ENCODE results near the gene NEIL3.

NEIL3 gene

DNA sequence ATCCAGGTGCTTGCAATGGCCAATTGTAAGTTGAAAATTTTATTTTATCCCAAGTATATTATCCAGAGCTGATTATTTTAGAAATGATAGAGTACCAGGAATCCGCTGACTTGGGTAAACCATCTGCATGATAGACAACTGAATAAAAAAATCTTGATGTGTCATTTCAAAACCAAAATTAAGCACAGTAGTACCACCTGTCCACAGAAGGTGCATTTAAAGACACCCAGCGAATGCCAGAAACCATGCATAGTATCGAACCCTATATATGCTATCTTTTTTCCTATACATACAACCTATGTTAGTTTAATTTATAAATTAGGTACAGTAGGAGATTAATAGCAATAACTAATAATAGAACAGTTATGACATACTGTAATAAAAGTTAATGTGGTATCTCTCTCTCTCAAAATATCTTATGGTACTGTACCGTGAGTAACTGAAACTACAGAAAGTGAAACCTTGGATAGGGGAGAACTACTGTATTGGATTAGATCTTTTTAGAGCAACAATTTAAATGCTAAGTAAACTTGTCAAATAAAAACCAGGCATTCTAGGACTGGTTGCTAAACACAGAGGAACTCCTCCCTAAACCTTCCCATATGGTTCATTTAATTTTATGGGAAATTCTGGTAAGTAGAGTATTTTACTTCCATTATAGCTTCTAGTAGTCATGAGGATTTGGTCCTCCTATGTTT is 6.2 kb downstream of the NEIL3 start:
- H3K4me3 ChIP-seq, result no peak overlapping the region
- no peak for DNase-seq
- intact Hi-C loops (cut with DNase I; ENCODE audit: low total_unique reads), result no loop called here

DNA sequence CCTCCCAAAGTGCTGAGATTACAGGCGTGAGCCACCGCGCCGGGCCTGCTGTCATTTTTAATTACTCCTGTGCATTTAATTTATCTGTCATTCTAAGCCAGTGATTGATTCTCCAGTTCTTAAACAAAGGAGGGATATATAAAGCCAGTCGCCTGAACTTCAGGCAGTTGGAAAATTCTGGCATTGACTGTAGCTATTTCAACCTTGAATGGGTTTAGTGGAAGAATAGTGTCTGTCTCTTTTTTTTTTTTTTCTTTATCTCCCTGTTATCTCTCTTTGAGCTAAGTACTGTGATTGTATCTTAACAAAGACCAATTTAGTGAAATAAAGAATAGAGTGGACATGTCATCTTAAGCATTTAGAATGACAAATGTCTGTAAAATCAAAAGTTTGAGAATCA is 11.0 kb downstream of the NEIL3 start:
- no peaks in the 10 kb centered on the region for H3K27me3 ChIP-seq
- no peak overlapping the region for H3K4me3 ChIP-seq
- intact Hi-C loops (cut with DNase I; ENCODE audit: low total_unique reads), result no loop called here
- no peaks in the 10 kb centered on the region for H3K4me1 ChIP-seq
- H3K27ac ChIP-seq, result no peak overlapping the region
- TF ChIP-seq, protein P1, sequence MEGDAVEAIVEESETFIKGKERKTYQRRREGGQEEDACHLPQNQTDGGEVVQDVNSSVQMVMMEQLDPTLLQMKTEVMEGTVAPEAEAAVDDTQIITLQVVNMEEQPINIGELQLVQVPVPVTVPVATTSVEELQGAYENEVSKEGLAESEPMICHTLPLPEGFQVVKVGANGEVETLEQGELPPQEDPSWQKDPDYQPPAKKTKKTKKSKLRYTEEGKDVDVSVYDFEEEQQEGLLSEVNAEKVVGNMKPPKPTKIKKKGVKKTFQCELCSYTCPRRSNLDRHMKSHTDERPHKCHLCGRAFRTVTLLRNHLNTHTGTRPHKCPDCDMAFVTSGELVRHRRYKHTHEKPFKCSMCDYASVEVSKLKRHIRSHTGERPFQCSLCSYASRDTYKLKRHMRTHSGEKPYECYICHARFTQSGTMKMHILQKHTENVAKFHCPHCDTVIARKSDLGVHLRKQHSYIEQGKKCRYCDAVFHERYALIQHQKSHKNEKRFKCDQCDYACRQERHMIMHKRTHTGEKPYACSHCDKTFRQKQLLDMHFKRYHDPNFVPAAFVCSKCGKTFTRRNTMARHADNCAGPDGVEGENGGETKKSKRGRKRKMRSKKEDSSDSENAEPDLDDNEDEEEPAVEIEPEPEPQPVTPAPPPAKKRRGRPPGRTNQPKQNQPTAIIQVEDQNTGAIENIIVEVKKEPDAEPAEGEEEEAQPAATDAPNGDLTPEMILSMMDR (IDR thresholded peaks at IDR 0.05), result no peak
- no peaks in the 10 kb centered on the region for H3K36me3 ChIP-seq
- no peak for DNase-seq
- no peaks in the 10 kb centered on the region for H3K9me3 ChIP-seq

More for the DNA sequence above, 6.2 kb downstream of the NEIL3 start:
- no peaks in the 10 kb centered on the region for H3K36me3 ChIP-seq
- no peak overlapping the region for H3K27ac ChIP-seq
- H3K9me3 ChIP-seq, result no peaks in the 10 kb centered on the region
- no peaks in the 10 kb centered on the region for H3K4me1 ChIP-seq
- no peaks in the 10 kb centered on the region for H3K27me3 ChIP-seq
- TF ChIP-seq, protein P1 (IDR thresholded peaks at IDR 0.05), result no peak

DNA sequence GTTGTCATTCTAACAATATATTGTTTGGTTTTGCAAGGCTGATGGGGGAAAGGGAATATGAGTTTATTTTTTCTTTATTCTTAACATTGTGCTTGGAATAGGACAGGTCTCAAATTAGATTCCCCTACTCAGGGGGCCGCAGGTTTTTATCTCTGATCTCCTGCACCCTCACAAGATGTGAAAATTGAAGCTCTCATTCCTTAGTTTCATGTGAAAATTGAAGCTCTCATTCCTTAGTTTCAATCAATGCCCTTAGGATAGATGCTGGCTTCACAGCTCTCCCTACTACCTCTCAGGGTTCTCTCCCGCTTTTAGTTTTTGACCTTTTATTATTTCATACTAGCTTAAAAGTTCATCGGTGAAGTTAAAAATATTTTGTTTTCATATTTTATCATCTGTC is 12.0 kb downstream of the NEIL3 start:
- intact Hi-C loops (cut with DNase I; ENCODE audit: low total_unique reads), result no loop called here
- Histone ChIP-seq H3K36me3 (no peaks in the 10 kb centered on the region), H3K9me3 (no peaks in the 10 kb centered on the region), H3K4me3 (no peak overlapping the region), H3K4me1 (no peaks in the 10 kb centered on the region), H3K27ac (no peak overlapping the region), H3K27me3 (no peaks in the 10 kb centered on the region)
- TF ChIP-seq, protein P1 (IDR thresholded peaks at IDR 0.05), result no peak
- DNase-seq, result no peak

DNA sequence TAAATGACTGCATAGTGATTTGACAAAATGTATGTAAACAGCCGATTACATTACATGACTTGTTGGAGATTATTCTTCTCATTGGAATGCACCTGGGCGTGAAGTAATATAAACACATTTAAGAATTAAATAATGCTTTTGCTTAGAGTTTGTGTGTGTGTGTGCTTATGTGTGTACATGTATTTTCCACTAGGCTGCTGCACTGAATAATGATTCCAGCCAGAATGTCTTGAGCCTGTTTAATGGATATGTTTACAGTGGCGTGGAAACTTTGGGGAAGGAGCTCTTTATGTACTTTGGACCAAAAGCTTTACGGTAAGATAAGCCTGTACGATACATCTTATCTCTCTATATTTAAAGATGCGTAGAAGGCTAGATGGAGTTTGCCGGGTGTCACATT is 12.6 kb downstream of the NEIL3 start:
- Histone ChIP-seq H3K36me3 (no peaks in the 10 kb centered on the region), H3K4me3 (no peak overlapping the region), H3K27me3 (no peaks in the 10 kb centered on the region), H3K9me3 (no peaks in the 10 kb centered on the region), H3K27ac (no peak overlapping the region), H3K4me1 (no peaks in the 10 kb centered on the region)
- TF ChIP-seq, protein P1 (IDR thresholded peaks at IDR 0.05), result no peak
- no peak for DNase-seq
- intact Hi-C loops (cut with DNase I; ENCODE audit: low total_unique reads), result no loop called here

DNA sequence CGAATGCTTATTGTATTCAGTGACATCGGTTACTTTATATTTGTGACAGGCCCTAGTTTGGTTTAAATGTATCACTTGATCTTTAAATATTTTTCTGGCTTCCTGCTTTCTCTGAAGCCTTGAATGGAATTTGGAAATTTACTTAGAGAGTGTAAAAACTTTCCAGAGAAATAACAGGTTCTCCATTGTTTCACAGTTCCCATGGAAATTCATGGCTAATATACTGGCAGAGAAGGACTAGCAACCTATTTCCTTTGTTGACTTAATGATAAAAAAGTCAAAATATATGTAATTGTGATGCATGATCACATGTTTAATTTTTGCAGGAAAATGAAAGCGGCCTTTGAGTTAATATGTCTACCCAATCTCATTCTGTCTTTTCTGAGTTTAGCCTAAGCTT is 13.2 kb downstream of the NEIL3 start:
- no peak for DNase-seq
- no peaks in the 10 kb centered on the region for H3K27me3 ChIP-seq
- H3K9me3 ChIP-seq, result no peaks in the 10 kb centered on the region
- TF ChIP-seq, protein P1 (IDR thresholded peaks at IDR 0.05), result no peak
- no peaks in the 10 kb centered on the region for H3K36me3 ChIP-seq
- no peaks in the 10 kb centered on the region for H3K4me1 ChIP-seq
- no peak overlapping the region for H3K4me3 ChIP-seq
- intact Hi-C loops (cut with DNase I; ENCODE audit: low total_unique reads), result no loop called here
- H3K27ac ChIP-seq, result no peak overlapping the region

DNA sequence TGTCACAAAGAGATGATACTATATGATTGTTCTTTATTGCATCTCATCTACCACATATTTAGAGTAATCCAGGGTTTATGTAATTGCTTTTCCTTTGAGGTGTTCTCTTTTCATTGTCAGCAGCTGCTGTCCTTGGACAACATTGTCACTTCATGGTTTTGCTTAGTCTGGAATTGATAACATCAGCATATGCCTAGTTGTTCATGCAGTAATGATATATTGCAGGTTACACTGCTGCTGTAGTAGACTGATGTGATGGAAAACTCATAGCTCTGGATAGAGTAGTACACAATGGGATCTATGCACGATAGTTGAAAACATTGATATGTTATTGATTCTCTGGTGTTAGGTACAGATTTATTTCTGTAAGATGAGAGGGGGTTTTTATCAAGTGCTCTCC is 13.7 kb downstream of the NEIL3 start:
- intact Hi-C loops (cut with DNase I; ENCODE audit: low total_unique reads), result no loop called here
- DNase-seq, result no peak

More for the DNA sequence above, 13.7 kb downstream of the NEIL3 start:
- Histone ChIP-seq H3K4me1 (no peaks in the 10 kb centered on the region), H3K4me3 (no peak overlapping the region), H3K36me3 (no peaks in the 10 kb centered on the region), H3K27ac (no peak overlapping the region), H3K9me3 (no peaks in the 10 kb centered on the region), H3K27me3 (no peaks in the 10 kb centered on the region)
- TF ChIP-seq, protein P1 (IDR thresholded peaks at IDR 0.05), result no peak

All from tibial artery (tissue), 4 donors.